Caco-2 (cell line): ENCODE results near the gene PLEKHG5. TPM values are rescaled to one million over a fixed set of nuclear protein-coding genes. Genes with fewer than 3 reads are reported as not detected.

Experiments used
- BruUV-seq: library from RNA; stranded (reverse); fragments of 400-500 nt; replicated peaks from 2 replicates; lab custom pipeline; 2021; lab: Mats Ljungman, UMichigan
- CTCF ChIA-PET: fragments of 300-600 bp; sonication (Branson Sonifier 250); formaldehyde crosslinking; loops from one replicate; lab custom pipeline; 2022; ENCODE audit warnings: antibody characterized with exemption; lab: Charles Lee
- POLR2A ChIA-PET: fragments of 300-600 bp; sonication (Branson Sonifier 250); formaldehyde crosslinking; loops from one replicate; lab custom pipeline; 2022; ENCODE audit warnings: antibody characterized with exemption; lab: Charles Lee
- DNase-seq, 2 experiments: peaks; one replicate each; pipeline versions ENCODE4 v3.0.0 to v3.0.0-alpha.2; 2020 to 2022
- H3K27me3 ChIP-seq: replicated peaks from 2 replicates; pipeline ENCODE4 v1.6.0; 2011; ENCODE audit warnings: low read length; ENCODE audit not compliant: control insufficient read depth, insufficient read depth
- H3K36me3 ChIP-seq: 2 replicates; pipeline ENCODE4 v1.5.1; 2011; ENCODE audit warnings: low read length; ENCODE audit not compliant: control insufficient read depth, insufficient read depth
- H3K4me1 ChIP-seq: fragments of 250-450 bp; sonication (Bioruptor Pico); 2 replicates; pipeline ENCODE4 v1.5.1; 2020; ENCODE audit warnings: mild to moderate bottlenecking
- H3K4me3 ChIP-seq: 2 replicates; pipeline ENCODE4 v1.5.1; 2011; ENCODE audit warnings: low read depth, mild to moderate bottlenecking, control low read depth, low read length
- H3K9me3 ChIP-seq: fragments of 250-450 bp; sonication (Bioruptor Pico); 2 replicates; pipeline ENCODE4 v1.5.1; 2020; ENCODE audit warnings: mild to moderate bottlenecking, moderate library complexity
- H3K27ac Mint-ChIP-seq: one replicate; pipeline ENCODE4 v1.8.0; 2022; ENCODE audit warnings: mixed read lengths; ENCODE audit not compliant: unreplicated experiment
- H3K27me3 Mint-ChIP-seq: one replicate; pipeline ENCODE4 v1.8.0; 2022; ENCODE audit warnings: mixed read lengths; ENCODE audit not compliant: insufficient read depth, unreplicated experiment
- H3K36me3 Mint-ChIP-seq: one replicate; pipeline ENCODE4 v1.8.0; 2022; ENCODE audit warnings: mild to moderate bottlenecking, mixed read lengths; ENCODE audit not compliant: insufficient read depth, unreplicated experiment
- H3K4me1 Mint-ChIP-seq: one replicate; pipeline ENCODE4 v1.8.0; 2022; ENCODE audit warnings: low read depth, mixed read lengths; ENCODE audit not compliant: unreplicated experiment
- H3K4me3 Mint-ChIP-seq: one replicate; pipeline ENCODE4 v1.8.0; 2022; ENCODE audit warnings: mild to moderate bottlenecking, moderate library complexity, mixed read lengths; ENCODE audit not compliant: unreplicated experiment
- H3K9me3 Mint-ChIP-seq: one replicate; pipeline ENCODE4 v1.8.0; 2022; ENCODE audit warnings: mixed read lengths; ENCODE audit not compliant: unreplicated experiment
- CTCF ChIP-seq, 2 experiments: fragments of 200-600 bp in 1 of 2; IDR thresholded peaks; 1 replicate in 1 of 2; 2 replicates in 1 of 2; pipeline versions ENCODE4 v1.5.1 to v1.8.0; 2011 to 2022; ENCODE audit warnings: antibody characterized with exemption in 1 of 2, control low read depth in 1 of 2, inconsistent platforms in 1 of 2, low read depth in 1 of 2, low read length in 1 of 2, mild to moderate bottlenecking in 1 of 2, moderate library complexity in 1 of 2; ENCODE audit not compliant: insufficient read depth in 1 of 2, severe bottlenecking in 1 of 2, unreplicated experiment in 1 of 2
- intact Hi-C: fragments of 100-400 bp; cut with micrococcal nuclease; formaldehyde crosslinking; loops from one replicate; pipeline ENCODE4 v1.10.0; 2022; ENCODE audit not compliant: unreplicated experiment
- total RNA-seq: library from RNA; stranded (reverse); gene quantifications from 2 replicates; pipeline ENCODE4 v1.2.3, GENCODE V29; 2022

PLEKHG5 gene
- total RNA-seq, 1 experiment from 2014 or later, result 12.2 TPM

GRCh38 chr1:6419804-6420453, 71.5 kb downstream of the PLEKHG5 start, which contains the start of gene HES2:
Gene HES2, minus strand, starts transcription at chr1:6419919. Its CDS starts 99 bp downstream, at chr1:6419820.
- BruUV-seq, result no TSS peak

GRCh38 chr1:6419397-6419803, 72.1 kb downstream of the PLEKHG5 start:
- H3K9me3 Mint-ChIP-seq, result no peaks in the 10 kb centered on the region
- intact Hi-C loops, result no loop called here
- Histone ChIP-seq H3K27me3 (peaks cover 2% of the 10 kb centered on the region), H3K4me1 (peaks cover 21% of the 10 kb centered on the region), H3K9me3 (no peaks in the 10 kb centered on the region), H3K36me3 (no peaks in the 10 kb centered on the region), H3K4me3 (peak overlapping the region; percentile 40)
- ChIA-PET CTCF (interaction anchor here (0.5 to 2.2 kb wide), 5 partner anchors 10 to 72 kb away, joined by 3 to 12 read pairs (median 3); no protein-coding TSS in a partner anchor), POLR2A (interaction anchor here (0.6 to 0.7 kb wide), 2 partner anchors 25 to 105 kb away, joined by 3 to 10 read pairs; no protein-coding TSS in a partner anchor)
- no TSS peak for BruUV-seq
- H3K4me3 Mint-ChIP-seq, result peak overlapping the region; percentile 63
- H3K27me3 Mint-ChIP-seq, result peaks cover 7% of the 10 kb centered on the region
- H3K36me3 Mint-ChIP-seq, result no peaks in the 10 kb centered on the region
- TF ChIP-seq CTCF (IDR thresholded peaks at IDR 0.05; ENCODE audit: insufficient read depth in 1 of 2, low read depth in 1 of 2, low read length in 1 of 2, severe bottlenecking in 1 of 2, unreplicated experiment in 1 of 2), result no peak
- H3K4me1 Mint-ChIP-seq, result peaks cover 6% of the 10 kb centered on the region
- no peak for DNase-seq
- no peak overlapping the region for H3K27ac Mint-ChIP-seq

More at GRCh38 chr1:6419804-6420453, 71.5 kb downstream of the PLEKHG5 start, which contains the start of gene HES2:
- POLR2A ChIA-PET, result interaction anchor here (0.7 kb wide), 1 partner anchor 26 kb away, joined by 10 read pairs; no protein-coding TSS in a partner anchor
- H3K36me3 ChIP-seq, result no peaks in the 10 kb centered on the region
- H3K4me3 ChIP-seq, result peak within 1 kb of the TSS; percentile 40
- CTCF ChIA-PET, result interaction anchor here (0.5 to 2.2 kb wide), 5 partner anchors 11 to 72 kb away, joined by 3 to 12 read pairs (median 3); no protein-coding TSS in a partner anchor
- no peaks in the 10 kb centered on the region for H3K9me3 Mint-ChIP-seq
- peaks cover 7% of the 10 kb centered on the region for H3K27me3 Mint-ChIP-seq
- TF ChIP-seq CTCF (IDR thresholded peaks at IDR 0.05; ENCODE audit: insufficient read depth in 1 of 2, low read depth in 1 of 2, low read length in 1 of 2, severe bottlenecking in 1 of 2, unreplicated experiment in 1 of 2), result no peak
- no peaks in the 10 kb centered on the region for H3K36me3 Mint-ChIP-seq
- H3K27me3 ChIP-seq, result peaks cover 2% of the 10 kb centered on the region
- intact Hi-C loops, result no loop called here
- peaks cover 6% of the 10 kb centered on the region for H3K4me1 Mint-ChIP-seq
- peak in 1 of 2 experiments; percentile 47 for DNase-seq
- no peaks in the 10 kb centered on the region for H3K9me3 ChIP-seq
- peak within 1 kb of the TSS; percentile 63 for H3K4me3 Mint-ChIP-seq
- peaks cover 18% of the 10 kb centered on the region for H3K4me1 ChIP-seq
- H3K27ac Mint-ChIP-seq, result no peak within 1 kb of the TSS

- Histone ChIP-seq H3K4me3 (peak overlapping the region; percentile 40), H3K27me3 (peaks cover 2% of the 10 kb centered on the region; the same call in 1 of the 2 replicates), H3K4me1 (peaks cover 20% of the 10 kb centered on the region), H3K36me3 (no peaks in the 10 kb centered on the region), H3K9me3 (no peaks in the 10 kb centered on the region)
- intact Hi-C loops, result no loop called here
- Mint-ChIP-seq H3K4me1 (peaks cover 6% of the 10 kb centered on the region), H3K27me3 (peaks cover 7% of the 10 kb centered on the region), H3K4me3 (peak overlapping the region; percentile 63), H3K9me3 (no peaks in the 10 kb centered on the region), H3K27ac (no peak overlapping the region), H3K36me3 (no peaks in the 10 kb centered on the region)
- ChIA-PET POLR2A (interaction anchor here (0.6 kb wide), 1 partner anchor 105 kb away, joined by 3 read pairs; no protein-coding TSS in a partner anchor), CTCF (interaction anchor here (0.5 to 2.2 kb wide), 3 partner anchors 19 to 71 kb away, joined by 3 to 12 read pairs (median 10); no protein-coding TSS in a partner anchor)
- no peak for DNase-seq
- no TSS peak for BruUV-seq
- TF ChIP-seq CTCF (IDR thresholded peaks at IDR 0.05; ENCODE audit: insufficient read depth in 1 of 2, low read depth in 1 of 2, low read length in 1 of 2, severe bottlenecking in 1 of 2, unreplicated experiment in 1 of 2), result no peak
Observed at GRCh38 chr1:6418668-6419396, 72.6 kb downstream of the PLEKHG5 start.
